GM06990 (cell line): ENCODE measurements around the gene MON1A.
"Not testable (repeated sequence)": the region's sequence is repeated elsewhere in the genome, so short reads cannot be mapped to it uniquely, and the experiment has no call there.

Experiments used
- DNase-seq: peaks from one replicate; pipeline ENCODE4 v3.0.0-alpha.2; 2011; ENCODE audit not compliant: insufficient read length; ENCODE audit errors: extremely low read depth
- H3K27me3 ChIP-seq: replicated peaks from 2 replicates; pipeline ENCODE4 v1.6.0; 2011; ENCODE audit warnings: low read length; ENCODE audit not compliant: control insufficient read depth, insufficient read depth
- H3K36me3 ChIP-seq: 2 replicates; pipeline ENCODE4 v1.5.1; 2011; ENCODE audit warnings: low read length; ENCODE audit not compliant: control insufficient read depth, insufficient read depth
- H3K4me3 ChIP-seq: replicated peaks from 2 replicates; pipeline ENCODE4 v1.5.1; 2011; ENCODE audit warnings: low read depth, mild to moderate bottlenecking, control low read depth, low read length
- TF ChIP-seq, protein P1 (sequence below): IDR thresholded peaks from 2 replicates; pipeline ENCODE4 v1.5.1; 2011; ENCODE audit warnings: low read length, control low read depth, mild to moderate bottlenecking, inconsistent platforms; ENCODE audit not compliant: insufficient read depth, poor library complexity, severe bottlenecking

MON1A gene

GRCh38 chr3:49927798-49928197, 1.8 kb downstream of the MON1A start:
- TF ChIP-seq, protein P1, sequence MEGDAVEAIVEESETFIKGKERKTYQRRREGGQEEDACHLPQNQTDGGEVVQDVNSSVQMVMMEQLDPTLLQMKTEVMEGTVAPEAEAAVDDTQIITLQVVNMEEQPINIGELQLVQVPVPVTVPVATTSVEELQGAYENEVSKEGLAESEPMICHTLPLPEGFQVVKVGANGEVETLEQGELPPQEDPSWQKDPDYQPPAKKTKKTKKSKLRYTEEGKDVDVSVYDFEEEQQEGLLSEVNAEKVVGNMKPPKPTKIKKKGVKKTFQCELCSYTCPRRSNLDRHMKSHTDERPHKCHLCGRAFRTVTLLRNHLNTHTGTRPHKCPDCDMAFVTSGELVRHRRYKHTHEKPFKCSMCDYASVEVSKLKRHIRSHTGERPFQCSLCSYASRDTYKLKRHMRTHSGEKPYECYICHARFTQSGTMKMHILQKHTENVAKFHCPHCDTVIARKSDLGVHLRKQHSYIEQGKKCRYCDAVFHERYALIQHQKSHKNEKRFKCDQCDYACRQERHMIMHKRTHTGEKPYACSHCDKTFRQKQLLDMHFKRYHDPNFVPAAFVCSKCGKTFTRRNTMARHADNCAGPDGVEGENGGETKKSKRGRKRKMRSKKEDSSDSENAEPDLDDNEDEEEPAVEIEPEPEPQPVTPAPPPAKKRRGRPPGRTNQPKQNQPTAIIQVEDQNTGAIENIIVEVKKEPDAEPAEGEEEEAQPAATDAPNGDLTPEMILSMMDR = no peak
- no peak for DNase-seq

DNA sequence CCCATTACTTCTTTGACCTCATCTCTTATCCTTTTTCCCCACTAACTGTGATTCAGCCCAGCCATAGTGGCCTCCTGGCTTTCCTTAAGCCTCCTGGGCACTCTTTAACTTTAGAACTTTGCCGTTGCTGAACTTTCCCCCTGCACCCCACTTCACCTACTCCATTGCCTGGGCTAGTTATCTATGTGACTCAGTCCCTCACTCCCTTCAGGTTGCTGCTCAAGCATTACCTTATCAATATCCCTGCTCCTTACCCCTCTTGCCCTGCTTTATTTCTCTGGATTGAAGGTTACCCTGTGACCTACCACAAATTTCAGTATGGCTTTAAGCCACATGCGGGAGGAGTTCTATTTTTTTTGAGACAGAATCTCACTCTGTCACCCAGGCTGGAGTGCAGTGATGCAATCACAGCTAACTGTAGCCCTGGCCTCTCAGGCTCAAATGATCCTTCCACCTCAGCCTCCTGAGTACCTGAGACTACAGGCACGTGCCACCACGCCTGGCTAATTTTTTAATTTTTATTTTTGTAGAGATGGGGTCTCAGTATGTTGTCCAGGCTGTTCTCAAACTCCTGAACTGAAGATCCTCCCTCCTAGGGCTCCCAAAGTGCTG, 3.4 kb downstream of the MON1A start:
- Histone ChIP-seq H3K27me3 (no peaks in the 10 kb centered on the region), H3K36me3 (no peaks in the 10 kb centered on the region), H3K4me3 (no peak overlapping the region)
- DNase-seq = no peak
- TF ChIP-seq, protein P1 = no peak

More at GRCh38 chr3:49927798-49928197, 1.8 kb downstream of the MON1A start:
- Histone ChIP-seq H3K4me3 (no peak overlapping the region), H3K36me3 (no peaks in the 10 kb centered on the region), H3K27me3 (no peaks in the 10 kb centered on the region)

DNA sequence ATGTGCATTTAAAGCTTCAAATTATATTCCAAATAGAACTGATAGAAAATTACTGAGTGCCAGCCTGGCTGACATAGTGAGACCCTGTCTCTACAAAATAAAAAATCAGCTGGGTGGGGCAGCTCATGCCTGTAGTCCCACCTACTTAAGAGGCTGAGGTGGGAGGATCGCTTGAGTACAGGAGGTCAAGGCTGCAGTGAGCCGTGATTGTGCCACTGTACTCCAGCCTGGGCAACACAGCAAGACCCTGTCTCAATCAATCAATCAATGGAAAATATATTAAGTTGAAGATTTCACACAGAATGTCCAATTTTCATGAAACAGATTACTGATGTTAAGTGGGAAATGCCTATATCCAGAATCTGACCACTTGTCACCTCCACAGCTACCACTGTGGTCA, 4.1 kb downstream of the MON1A start:
- no peak overlapping the region for H3K4me3 ChIP-seq
- DNase-seq = no peak
- no peaks in the 10 kb centered on the region for H3K36me3 ChIP-seq
- TF ChIP-seq, protein P1 = no peak
- no peaks in the 10 kb centered on the region for H3K27me3 ChIP-seq

DNA sequence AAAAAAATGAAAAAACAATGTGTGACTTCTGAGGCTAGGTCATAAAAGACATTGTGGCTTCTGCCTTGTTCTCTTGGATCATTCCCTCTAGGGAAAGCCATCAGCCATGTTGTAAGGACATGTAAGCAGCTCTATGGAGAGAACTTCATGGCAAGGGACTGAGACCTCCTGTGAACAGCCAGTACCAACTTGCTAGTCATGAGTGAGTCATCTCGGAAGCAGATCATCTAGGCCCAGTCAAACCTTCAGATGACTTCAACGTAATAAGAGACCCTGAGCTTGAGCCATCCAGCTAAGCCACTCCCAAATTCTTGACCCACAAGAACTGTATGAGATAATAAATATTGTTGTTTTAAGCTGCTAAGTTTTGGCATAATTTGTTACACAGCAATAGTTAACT, 4.9 kb downstream of the MON1A start:
- TF ChIP-seq, protein P1 = no peak

GRCh38 chr3:49917806-49918590, 11.6 kb downstream of the MON1A start:
- DNase-seq, H3K36me3 ChIP-seq, H3K4me3 ChIP-seq, H3K27me3 ChIP-seq: not testable (repeated sequence)

More for the DNA sequence above, 4.9 kb downstream of the MON1A start:
- no peaks in the 10 kb centered on the region for H3K36me3 ChIP-seq
- no peak overlapping the region for H3K4me3 ChIP-seq
- DNase-seq = no peak
- H3K27me3 ChIP-seq = no peaks in the 10 kb centered on the region

GRCh38 chr3:49916686-49917085, 12.9 kb downstream of the MON1A start:
- Histone ChIP-seq H3K36me3 (peaks cover 4% of the 10 kb centered on the region), H3K4me3 (no peak overlapping the region), H3K27me3 (no peaks in the 10 kb centered on the region)
- no peak for DNase-seq
- TF ChIP-seq, protein P1 = no peak
